ENCODE data around the gene HPF1.

DNA sequence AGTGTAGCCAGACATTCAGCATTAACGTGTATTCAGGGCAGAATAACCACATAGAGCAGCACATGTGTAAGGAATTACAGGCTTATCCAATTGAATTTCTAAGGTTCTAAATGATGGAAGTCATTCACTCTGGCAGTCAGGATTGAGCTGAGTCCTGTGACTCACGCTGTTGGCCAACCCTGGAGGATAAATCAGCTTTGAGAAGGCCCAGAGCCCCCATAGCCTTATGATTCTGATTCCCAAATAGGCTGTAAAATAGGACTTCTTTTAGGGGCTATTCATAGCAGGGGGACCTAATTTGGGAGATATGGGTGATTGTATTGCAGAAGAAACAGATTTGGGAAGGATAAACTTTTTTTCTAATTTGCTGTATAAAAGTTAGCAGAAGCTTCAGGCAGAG, 8.1 kb upstream of the HPF1 start:
- TF ChIP-seq, protein P1, sequence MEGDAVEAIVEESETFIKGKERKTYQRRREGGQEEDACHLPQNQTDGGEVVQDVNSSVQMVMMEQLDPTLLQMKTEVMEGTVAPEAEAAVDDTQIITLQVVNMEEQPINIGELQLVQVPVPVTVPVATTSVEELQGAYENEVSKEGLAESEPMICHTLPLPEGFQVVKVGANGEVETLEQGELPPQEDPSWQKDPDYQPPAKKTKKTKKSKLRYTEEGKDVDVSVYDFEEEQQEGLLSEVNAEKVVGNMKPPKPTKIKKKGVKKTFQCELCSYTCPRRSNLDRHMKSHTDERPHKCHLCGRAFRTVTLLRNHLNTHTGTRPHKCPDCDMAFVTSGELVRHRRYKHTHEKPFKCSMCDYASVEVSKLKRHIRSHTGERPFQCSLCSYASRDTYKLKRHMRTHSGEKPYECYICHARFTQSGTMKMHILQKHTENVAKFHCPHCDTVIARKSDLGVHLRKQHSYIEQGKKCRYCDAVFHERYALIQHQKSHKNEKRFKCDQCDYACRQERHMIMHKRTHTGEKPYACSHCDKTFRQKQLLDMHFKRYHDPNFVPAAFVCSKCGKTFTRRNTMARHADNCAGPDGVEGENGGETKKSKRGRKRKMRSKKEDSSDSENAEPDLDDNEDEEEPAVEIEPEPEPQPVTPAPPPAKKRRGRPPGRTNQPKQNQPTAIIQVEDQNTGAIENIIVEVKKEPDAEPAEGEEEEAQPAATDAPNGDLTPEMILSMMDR (IDR thresholded peaks at IDR 0.05 in 8 of 11, conservative IDR thresholded peaks at IDR 0.05 in 3 of 11) = no peak
- no peak for TF ChIP-seq POLR2AphosphoS5 (IDR thresholded peaks at IDR 0.05)
